KBM-7 (cell line): ENCODE results near the gene OGFOD3.
A peak's percentile ranks its signal among the peaks of the same experiment; 100 is the strongest.

ENCODE experiments used
- DNase-seq: peaks from one replicate; pipeline ENCODE4 v3.0.0-alpha.2; 2015
- in situ Hi-C: fragments of 300-500 bp; cut with MboI; formaldehyde crosslinking; loops from 2 replicates; pipeline ENCODE4 v1.14.3; 2020; ENCODE audit warnings: low sequenced_read_pairs, low pct_unique_long_range_greater_than_20kb, mixed read lengths

The OGFOD3 gene

GRCh38 chr17:82436601-82437324, 18.4 kb upstream of the OGFOD3 start:
- in situ Hi-C loops, result no loop called here
- no peak for DNase-seq

DNA sequence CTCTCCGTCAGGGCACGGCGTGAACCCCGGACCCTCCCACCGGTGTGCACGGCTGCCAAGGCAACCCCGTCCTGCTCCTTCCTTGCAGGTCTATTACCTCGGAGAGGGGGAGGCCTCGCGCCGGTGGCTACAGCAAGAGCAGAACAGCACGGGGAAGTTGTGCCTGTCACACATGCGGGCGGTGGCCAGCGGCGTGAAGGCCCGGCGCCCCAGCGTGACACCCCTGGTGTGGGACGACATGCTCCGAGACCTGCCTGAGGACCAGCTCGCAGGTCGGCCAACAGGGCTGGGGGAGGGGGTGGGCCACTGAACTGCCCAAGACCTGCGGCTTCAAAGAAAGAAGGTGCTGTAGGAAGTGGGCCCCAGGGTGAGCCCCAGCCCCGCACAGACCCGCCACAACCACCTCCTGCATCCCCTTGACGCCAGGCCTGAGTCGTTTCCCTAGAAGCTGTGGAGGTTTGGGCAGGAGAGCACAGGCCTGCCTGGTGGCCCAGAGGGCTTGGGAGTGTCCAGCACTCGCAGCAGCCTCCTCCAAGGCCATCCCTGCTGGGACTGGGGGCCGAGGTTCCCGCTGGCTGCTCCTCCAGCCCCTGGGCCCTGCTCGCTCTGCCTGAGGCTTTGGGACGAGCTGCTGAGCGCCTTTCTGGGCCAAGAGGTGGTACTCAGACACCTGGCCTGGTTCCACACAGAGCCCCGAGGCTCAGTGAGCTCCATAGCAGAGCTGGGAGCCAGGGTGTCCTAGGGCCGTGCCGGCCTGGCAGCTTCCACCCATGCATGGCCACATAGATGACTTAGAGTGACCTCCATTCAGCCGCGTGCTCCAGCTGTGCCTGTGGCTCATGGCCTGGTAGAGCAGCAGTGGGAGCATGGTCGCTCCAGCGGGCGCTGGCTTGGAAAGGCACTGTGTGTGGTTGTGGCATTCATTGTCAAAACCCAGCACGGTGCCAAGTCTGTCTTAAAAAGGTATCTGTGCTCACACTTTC, 17.5 kb upstream of the OGFOD3 start:
- DNase-seq, result no peak
- in situ Hi-C loops, result no loop called here

DNA sequence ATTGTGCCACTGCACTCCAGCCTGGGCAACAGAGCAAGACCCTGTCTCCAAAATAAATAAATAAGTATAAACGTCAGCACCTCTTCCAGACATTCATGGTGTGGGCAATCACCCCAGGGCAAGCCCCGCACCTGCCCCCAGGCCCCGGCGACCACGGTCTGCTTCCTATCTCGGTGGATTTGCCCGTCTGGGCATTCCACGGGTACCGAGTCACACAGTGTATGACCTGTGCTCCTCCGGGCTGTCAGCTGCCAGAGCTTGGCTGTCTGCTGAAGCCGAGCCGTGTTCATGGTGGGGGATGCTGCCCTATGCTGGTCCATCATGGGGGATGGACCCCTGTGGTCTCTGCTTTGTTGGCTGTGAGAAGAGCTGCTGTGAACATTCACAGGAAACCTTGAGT, 16.7 kb upstream of the OGFOD3 start:
- DNase-seq, result no peak
- in situ Hi-C loops, result no loop called here

GRCh38 chr17:82434216-82434565, 15.8 kb upstream of the OGFOD3 start:
- in situ Hi-C loops, result no loop called here

DNA sequence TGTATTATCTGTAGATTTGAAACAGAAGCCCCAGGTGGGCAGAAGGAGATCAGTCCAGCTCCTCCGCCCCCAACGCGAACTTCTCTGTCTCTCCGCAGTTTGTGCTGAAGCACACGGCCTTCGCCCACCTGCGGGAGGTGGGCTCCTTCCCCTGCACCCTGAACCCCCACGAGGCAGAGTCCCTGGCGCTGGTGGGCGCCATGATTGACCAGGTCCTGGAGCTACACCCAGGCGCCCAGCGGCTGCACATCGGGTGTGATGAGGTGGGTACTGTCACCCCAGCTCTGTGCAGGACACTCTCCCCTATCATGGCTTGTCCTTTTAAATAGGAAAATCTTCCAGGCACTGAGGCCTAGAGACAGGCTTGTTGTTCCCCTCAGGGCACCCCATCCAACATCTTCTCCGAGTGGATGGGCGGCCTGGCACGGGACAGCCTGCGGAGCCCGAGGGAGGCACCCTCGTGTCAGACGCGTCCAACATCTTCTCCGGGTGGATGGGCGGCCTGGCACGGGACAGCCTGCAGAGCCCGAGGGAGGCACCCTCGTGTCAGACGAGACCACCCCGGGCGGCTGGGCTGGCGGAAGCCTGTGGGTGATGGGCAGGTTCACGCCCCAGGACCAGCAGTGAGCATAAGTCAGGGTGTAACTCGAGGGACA, 15.3 kb upstream of the OGFOD3 start:
- in situ Hi-C loops, result no loop called here
- DNase-seq, result no peak

More at GRCh38 chr17:82434216-82434565, 15.8 kb upstream of the OGFOD3 start:
- no peak for DNase-seq

- no peak for DNase-seq
- in situ Hi-C loops, result no loop called here
Observed at GRCh38 chr17:82432017-82432416, 13.6 kb upstream of the OGFOD3 start.

DNA sequence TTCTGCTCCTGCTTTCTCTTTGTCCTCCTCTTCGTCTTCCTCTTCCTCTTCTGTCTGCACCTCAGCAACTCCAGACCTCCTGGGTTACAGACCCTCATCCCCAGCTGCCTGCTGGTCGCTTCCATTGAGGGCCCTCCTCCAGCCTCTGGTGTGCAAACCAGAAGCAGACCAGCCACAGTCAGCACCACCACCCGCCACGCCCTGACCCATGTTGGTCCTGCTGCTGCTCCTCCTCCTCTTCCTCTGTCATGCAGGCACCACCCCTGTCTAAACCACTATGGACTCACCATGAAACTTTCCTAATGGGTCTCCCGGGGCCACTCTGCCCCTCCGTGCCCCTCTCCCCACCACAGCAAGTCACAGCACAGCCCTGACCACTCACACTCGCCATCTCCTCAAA, 11.4 kb upstream of the OGFOD3 start:
- in situ Hi-C loops, result no loop called here
- DNase-seq, result no peak

- DNase-seq, result no peak
- in situ Hi-C loops, result no loop called here
Observed at GRCh38 chr17:82428546-82428945, 10.2 kb upstream of the OGFOD3 start.

DNA sequence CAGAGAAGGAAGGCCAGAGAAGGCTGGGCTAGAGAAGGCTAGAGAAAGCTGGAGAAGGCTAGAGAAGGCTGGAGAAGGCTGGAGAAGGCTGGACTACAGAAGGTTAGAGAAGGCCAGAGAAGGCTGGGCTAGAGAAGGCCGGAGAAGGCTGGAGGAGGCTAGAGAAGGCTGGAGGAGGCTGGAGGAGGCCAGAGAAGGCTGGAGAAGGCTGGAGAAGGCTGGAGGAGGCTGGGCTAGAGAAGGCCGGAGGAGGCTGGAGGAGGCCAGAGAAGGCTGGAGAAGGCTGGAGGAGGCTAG, 6.4 kb upstream of the OGFOD3 start:
- in situ Hi-C loops, result no loop called here

GRCh38 chr17:82424001-82424862, 5.8 kb upstream of the OGFOD3 start:
- DNase-seq, result peak; percentile 74
- in situ Hi-C loops, result no loop called here

More for the DNA sequence above, 6.4 kb upstream of the OGFOD3 start:
- no peak for DNase-seq

DNA sequence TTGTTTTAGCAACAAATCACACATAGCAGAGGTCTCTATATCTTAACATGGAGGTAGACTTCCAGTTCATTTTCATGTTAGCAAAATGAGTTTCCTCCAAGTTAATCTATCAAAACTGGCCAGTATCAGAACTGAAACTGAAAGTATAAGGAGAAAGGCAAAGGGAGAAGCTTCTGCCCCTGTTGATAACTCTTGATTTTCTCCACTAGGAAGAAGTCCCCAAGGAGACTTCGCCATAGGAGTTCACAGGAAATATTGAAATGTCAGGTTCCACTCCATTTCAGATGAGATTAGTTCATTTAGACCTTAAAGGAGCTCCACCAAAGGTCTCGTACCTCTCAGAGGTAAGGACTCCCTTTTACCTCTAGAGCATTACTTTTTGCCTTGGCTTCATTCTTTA, 1.2 kb upstream of the OGFOD3 start:
- in situ Hi-C loops, result loop anchor here (10.0 kb wide), 1 partner anchor 65 kb away; the partner anchor contains the start of gene TEX19
- DNase-seq, result peak; percentile 39

GRCh38 chr17:82416771-82417170, 1.6 kb downstream of the OGFOD3 start:
- in situ Hi-C loops, result loop anchor here (10.0 kb wide), 1 partner anchor 62 kb away; the partner anchor contains the start of gene TEX19

DNA sequence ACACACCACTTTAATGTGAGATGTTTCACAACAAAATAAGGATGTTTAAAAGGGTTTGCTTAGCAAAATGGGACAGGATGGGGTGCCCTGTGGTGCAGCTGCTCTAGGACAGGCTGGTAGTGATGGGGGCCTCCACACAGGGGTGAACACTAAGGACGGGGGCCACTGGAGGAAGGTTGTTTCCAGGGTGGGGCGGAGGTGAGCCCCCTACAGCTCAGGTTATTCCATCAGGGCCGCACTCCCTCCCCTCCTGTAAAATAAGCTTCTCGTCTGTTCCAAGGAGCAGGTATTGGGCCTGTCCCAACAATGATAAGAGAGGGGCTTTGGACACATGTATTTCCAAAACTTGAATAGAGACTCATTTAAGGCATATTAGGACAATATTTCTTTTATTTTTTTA, 2.1 kb downstream of the OGFOD3 start:
- in situ Hi-C loops, result loop anchor here (10.0 kb wide), 1 partner anchor 61 kb away; the partner anchor contains the start of gene TEX19
- DNase-seq, result no peak

More at GRCh38 chr17:82416771-82417170, 1.6 kb downstream of the OGFOD3 start:
- DNase-seq, result peak; percentile 28

DNA sequence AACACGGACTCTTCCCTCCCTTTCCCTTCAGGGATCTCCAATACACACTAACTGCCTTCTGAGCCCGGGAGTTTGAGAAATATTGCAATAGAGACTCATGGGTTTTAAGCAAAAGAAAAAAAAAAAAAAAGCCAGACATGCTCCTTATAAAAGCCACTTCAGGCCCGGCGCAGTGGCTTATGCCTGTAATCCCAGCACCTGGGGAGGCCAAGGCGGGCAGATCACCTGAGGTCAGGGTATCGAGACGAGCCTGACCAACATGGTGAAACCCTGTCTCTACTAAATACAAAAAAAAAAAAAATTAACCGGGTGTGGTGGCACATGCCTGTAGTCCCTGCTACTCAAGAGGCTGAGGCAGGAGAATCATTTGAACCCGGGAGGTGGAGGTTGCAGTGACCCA, 2.6 kb downstream of the OGFOD3 start:
- no peak for DNase-seq
- in situ Hi-C loops, result loop anchor here (10.0 kb wide), 1 partner anchor 61 kb away; the partner anchor contains the start of gene TEX19

- in situ Hi-C loops, result loop anchor here (10.0 kb wide), 1 partner anchor 61 kb away; the partner anchor contains the start of gene TEX19
- no peak for DNase-seq
Observed at GRCh38 chr17:82415336-82415735, 3.0 kb downstream of the OGFOD3 start.

DNA sequence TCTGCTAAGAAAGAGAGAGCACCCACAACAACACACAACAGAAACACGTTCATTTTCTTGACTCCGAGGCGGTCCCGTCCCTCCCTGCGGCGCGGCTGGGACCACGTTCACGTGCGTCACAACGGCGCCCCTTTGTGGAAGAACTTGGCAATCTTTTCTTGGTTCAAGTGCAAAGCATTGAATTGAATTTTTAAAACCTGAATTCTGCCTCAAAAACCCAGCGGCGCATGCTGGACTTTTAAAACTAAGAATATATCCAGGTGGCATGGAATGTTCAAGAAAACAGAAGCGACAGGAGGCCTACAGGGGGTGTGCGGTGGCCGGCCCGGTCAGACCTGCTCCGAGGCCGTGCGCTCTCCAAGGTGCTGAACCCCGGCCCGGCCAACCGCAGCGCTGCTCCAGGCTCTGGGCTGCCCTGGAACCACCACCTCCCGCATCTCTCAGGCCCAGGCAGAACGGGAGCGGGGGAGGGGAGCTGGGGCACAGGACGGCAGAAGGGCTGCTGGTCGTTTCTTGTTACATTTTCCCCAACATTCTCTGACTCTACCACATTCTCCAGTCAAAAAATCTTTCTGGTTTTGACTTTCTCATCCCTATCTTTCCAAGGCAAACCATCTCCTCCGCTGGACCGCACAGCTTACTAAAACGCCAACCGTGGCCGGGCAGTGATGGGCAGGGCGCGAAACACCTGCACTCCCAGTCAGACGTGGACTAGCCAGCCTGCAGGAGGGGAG, 3.7 kb downstream of the OGFOD3 start:
- peak; percentile 80 for DNase-seq
- in situ Hi-C loops, result loop anchor here (10.0 kb wide), 1 partner anchor 60 kb away; the partner anchor contains the start of gene TEX19

GRCh38 chr17:82412535-82413520, 5.6 kb downstream of the OGFOD3 start:
- in situ Hi-C loops, result loop anchor here (10.0 kb wide), 1 partner anchor 58 kb away; the partner anchor contains the start of gene TEX19

More at GRCh38 chr17:82412535-82413520, 5.6 kb downstream of the OGFOD3 start:
- DNase-seq, result no peak
